IMR-90 (cell line): Measurements from ENCODE around the gene PSMD8.
"Not testable (repeated sequence)": the region's sequence is repeated elsewhere in the genome, so short reads cannot be mapped to it uniquely, and the experiment has no call there.

Experiments used
- POLR2A ChIP-seq: IDR thresholded peaks from 2 replicates; pipeline ENCODE4 v1.6.1; 2012; ENCODE audit warnings: mild to moderate bottlenecking, low read depth, low read length
- TF ChIP-seq, protein P1 (sequence below): conservative IDR thresholded peaks from 2 replicates; pipeline ENCODE4 v1.5.1; 2012; ENCODE audit warnings: mild to moderate bottlenecking, low read depth, low read length, improper control_type of control experiment

- TF ChIP-seq, protein P1, sequence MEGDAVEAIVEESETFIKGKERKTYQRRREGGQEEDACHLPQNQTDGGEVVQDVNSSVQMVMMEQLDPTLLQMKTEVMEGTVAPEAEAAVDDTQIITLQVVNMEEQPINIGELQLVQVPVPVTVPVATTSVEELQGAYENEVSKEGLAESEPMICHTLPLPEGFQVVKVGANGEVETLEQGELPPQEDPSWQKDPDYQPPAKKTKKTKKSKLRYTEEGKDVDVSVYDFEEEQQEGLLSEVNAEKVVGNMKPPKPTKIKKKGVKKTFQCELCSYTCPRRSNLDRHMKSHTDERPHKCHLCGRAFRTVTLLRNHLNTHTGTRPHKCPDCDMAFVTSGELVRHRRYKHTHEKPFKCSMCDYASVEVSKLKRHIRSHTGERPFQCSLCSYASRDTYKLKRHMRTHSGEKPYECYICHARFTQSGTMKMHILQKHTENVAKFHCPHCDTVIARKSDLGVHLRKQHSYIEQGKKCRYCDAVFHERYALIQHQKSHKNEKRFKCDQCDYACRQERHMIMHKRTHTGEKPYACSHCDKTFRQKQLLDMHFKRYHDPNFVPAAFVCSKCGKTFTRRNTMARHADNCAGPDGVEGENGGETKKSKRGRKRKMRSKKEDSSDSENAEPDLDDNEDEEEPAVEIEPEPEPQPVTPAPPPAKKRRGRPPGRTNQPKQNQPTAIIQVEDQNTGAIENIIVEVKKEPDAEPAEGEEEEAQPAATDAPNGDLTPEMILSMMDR = not testable (repeated sequence)
- TF ChIP-seq POLR2A = not testable (repeated sequence)
Observed at GRCh38 chr19:38427035-38427677, 52.8 kb downstream of the PSMD8 start.
